Activated CD4-positive, alpha-beta T cell treated with anti-CD3 and anti-CD28 coated beads, Interleukin-2, amount 50 U/mL, for 16 hours (primary cell): Measurements from ENCODE around the gene STARD3.
"Not testable (repeated sequence)": the region's sequence is repeated elsewhere in the genome, so short reads cannot be mapped to it uniquely, and the experiment has no call there.

Experiments used
- DNase-seq: peaks from one replicate; pipeline ENCODE4 v3.0.0-alpha.2; 2020

The STARD3 gene

DNA sequence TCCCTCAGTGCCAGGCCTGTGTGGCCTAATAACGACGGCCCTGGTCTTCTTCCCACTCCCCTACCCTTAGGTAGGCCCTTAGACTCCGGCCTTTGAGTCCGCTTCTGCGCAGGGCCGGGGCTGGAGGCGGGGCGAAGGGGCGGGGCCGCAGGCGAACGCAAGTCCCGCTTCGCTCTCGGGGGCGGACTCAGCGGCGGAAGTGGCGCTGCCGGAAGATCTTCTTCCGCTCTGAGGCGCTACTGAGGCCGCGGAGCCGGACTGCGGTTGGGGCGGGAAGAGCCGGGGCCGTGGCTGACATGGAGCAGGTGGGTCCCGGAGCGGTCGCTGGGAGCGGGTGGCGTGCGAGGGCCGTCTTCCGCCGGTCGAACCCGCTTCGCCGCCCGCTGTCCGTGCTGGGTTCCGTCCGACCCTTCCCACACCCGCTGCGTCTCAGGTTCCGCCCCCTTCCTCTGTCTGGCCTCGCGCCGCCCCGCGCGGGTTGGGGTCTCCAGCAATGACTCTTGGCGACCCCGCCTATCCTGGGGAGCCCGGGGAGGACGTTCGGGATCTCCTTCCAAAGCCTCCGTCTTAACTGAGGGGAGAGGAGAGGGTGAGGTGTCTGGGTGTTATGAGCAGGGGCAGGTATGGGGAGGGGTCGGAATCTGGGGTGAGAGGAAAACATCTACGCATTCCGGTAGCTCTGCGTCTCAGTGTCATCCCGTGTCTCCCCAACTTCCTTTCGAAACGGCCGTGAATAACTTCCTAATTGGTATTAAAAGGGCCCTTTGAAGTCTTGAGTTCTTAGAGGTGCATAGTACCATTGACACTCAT, at the start of gene STARD3:
Gene STARD3 (plus strand): TSS at position 218 of the 810 bp plus-strand sequence. CDS start 16,388 bp downstream, outside the sequence.
- peak; percentile 92 for DNase-seq

- DNase-seq = not testable (repeated sequence)
These were observed 46.8 kb upstream of the STARD3 start for GRCh38 chr17:39590180-39590579.

DNA sequence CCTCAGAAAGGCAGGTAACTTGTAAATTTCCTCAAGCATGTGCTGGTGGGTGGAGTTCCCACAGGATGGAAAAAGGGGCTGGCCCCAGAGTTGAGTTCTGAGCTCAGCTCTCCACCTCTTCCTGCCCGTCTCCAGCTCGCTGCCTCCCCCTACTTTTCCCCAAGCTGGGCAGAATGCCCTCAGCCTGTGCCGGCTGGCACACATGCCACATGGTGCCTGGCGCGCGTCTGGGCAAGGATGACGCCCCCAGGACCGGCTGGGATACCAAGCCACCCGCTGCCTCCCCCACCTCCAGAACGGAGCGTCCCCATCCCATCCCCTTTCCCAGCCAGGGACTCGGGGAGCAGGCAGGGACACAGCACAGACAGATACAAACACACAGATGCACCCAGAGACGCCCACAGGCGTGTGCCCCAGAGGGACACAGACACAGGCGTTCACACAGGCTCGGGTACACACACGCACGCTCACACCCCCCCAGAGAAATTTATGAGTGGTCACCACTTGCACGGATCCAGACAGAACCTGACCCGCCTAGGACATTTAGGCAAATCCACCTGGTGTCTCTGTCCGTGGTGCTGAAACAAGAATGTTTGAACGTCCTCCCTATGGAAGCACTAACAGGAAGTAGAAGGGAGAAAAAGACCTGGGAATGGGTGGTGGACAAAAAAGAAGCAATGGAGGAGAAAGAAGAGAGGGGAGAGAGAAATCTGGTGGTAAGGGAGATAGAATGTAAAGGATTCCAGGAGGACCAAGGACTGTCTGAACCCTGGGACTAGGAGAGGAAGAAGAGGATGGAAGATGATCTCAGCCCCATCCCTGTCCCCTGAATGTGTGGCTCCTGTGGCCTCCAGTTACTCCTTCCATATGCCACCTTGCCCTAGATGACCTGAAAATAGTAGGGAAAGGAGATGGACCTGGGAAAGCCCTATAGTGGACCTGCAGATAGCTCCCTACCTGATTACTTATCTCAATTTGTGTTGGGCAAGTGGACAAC, 44.7 kb upstream of the STARD3 start:
- peak; percentile 18 for DNase-seq

DNA sequence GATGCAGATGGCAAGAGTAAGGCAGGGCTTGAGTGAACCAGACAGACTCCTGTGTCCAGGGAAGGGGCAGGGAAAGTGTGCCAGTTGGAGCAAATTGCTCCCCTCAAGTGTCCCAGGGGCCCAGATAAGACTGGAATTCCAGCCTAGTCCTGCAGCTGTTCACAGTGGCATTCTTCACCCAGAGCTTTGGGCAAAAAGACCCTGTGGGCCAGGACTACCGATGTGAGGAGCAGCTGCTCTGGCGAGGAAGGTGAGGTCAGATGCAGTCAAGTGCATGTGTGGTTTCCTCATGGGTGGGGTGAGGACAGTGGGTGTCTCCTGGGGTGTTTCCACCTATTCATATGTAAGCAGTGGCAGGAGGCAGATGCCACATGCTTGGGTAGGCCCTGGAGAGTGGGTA, 43.6 kb upstream of the STARD3 start:
- no peak for DNase-seq

DNA sequence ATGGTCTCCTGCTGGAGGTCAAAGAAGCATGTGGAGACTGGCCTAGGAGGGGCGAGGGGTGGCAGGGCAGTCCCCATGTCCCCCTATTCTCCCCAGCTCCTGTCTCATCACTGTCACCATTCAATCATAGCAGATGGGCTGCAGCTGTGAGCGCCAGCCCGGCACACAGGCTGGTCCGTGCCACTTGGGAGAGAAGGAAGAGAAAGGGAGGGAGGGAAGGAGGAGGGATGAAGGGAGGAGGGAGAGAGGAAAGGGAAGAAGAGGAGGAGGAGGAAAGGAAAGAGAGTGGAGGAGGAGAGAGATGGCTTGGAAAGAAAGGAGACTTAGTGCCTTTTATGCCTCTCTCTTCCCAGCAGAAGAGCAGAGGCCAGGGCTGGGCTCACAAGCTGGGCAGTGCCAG, 41.6 kb upstream of the STARD3 start:
- DNase-seq = no peak

DNA sequence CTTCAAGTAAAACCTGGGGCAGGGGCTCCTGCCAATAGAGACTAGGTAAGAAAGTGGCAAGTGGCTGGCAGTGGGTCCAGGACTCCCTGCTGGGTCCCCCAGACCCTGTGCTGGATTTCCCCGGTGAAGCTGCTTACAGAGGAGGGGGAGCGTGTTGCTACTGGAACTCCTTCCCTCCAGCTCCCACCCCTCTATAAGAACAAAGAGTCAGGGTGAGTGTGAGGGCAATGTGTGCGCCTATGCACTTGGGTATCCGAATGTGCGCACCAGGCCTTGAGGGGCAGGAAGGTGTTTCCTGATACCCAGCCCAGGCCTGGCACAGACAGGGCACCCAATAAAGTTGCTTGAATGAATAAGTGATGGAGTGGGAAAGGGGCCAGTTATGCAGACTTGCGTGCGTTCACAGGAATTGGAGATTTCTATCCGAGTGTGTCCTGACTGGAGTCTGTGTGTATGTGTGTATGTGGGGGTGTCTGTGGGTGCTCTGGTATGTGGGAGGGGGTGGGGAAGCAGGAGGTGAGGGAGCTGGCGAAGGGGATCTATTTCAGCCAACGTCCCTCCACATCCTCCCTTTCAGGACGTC, 40.9 kb upstream of the STARD3 start:
- DNase-seq = no peak

DNA sequence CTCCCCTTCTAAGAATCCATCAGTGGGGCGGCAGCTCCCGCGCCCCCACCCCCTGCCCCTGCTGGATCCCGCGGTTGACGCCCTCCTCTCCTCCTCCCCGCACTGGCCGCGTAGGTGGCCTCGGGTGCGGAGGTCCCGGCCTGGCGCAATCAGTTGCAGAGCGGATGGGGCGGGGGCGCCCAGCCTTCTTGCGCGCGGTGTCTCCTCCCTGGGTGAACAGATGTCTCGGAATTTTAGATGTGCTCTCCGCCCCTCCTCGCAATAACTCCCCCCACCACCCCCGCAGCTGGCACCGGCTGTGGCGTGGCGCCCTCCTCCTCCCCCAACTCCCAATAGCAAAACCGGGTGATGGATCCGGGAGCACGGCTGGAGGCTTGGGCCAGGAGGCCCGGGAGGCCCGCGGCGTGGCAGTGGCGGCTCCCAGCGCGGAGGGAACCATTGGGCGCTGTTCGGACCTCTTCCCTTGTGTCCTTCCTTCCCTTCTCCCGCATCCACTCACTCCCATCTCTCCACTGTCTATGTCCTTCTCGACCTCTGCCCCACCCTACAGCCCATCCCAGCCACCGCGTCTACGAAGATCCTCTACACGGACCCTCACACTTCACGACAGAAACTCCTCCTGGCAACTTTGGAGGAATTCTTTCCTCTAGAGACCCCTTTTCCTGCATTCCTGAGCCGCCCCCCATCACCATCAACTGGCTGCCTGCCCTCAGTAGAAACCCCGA, 40.2 kb upstream of the STARD3 start:
- DNase-seq = no peak

DNA sequence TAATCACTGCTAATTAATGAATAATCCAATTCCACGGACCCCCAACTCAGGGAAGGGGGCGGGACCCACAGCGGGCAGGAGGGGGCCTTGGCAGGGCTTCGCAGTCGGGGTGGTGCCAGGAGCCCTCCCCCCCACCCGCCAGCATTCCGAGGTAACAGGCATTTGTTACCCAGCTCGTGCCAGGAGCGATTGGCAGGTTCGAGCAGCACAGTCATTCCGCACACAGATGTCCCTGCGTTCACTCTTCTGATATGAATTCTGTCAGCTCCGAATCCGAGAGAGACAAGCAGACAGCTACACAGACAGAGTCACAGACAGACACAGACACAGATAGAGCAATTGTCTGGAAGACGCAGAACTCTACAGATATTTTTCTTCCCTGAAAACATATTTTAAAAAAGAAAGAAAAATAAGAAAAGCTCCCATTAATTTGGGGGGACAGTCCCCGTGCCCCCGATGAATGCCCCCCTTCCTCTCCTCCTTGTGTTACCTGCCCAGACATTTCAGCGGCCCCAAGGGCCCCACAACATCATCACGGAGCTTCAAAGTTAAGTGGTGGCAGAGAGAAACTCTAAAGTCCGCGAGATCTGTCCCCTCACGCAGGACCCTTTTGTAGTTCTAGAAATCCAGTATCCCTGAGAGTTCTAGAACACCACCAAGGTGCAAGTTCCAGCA, 39.4 kb upstream of the STARD3 start:
- peak; percentile 25 for DNase-seq

DNA sequence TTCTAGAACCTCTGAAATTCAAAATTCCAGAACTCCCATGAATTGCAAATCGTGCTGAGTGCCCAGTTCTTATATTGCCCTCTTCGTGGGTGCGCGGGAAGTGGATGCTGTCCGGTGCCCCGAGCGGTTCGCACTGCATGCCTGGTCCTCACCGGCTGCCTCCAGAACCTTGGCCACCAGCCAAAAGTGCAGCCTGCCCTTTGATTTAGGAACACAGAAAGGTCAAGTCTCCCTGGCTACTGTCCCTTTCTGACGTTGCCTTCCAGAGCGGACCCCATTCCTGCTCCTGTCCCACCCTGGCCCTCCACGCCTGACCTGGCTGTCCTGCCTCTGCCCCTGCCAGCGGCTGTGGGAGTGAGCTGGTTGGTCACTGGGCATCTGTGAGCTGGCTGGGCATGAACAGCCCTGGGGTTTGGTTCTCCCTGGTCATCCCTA, 38.9 kb upstream of the STARD3 start:
- DNase-seq = no peak

DNA sequence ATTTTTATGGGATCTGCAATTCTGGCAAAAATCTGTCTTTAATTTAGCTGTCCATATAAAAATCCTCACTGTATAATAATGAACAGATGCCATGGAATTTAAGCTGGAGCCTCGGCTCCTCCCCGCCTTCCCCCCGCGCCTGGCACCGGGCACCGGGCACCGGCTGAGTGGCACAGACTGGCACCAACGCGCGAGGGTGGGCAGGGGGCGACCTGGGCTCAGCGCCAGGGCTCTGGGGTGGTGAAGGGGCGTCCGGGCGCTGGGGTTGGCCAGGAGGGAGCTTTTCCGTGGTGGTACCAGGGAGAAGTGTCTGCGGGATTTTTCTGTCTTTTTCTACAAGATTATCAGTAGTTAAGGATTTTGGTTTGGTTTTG, 38.3 kb upstream of the STARD3 start:
- no peak for DNase-seq

DNA sequence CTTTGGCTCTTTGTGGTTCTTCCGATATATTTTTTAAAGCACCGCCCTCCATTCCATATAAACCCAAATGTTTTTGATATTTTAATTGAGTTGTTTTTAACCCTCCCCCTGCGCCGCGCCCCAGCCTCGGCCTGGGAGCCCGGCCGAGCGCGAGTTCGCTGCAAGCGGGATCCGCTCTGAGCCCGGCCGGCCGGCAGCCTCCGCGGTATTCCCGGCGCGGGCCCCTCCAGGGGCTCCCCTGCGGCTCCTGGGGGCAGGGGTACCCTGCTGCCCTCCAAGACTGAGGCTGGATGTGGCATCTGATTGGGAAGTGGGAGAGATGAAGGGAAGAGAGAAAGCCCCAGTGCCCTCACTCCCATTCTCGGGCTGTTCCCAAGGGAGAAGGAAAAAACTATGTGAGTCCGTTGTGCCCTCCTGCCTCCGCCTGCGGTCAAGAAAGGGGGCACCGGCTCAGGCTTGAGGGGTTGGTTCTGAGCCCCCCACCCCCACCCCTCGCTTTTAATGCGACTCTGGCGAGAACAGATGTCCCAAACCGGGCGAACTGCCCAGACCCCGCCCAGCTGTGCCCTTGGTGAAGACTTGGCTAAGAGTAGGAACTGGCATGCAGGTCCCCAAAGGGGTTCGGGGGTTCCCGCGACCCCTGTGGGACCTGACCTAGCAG, 37.8 kb upstream of the STARD3 start:
- no peak for DNase-seq

- DNase-seq = no peak
These were observed 37.2 kb upstream of the STARD3 start for GRCh38 chr17:39599665-39600231.

DNA sequence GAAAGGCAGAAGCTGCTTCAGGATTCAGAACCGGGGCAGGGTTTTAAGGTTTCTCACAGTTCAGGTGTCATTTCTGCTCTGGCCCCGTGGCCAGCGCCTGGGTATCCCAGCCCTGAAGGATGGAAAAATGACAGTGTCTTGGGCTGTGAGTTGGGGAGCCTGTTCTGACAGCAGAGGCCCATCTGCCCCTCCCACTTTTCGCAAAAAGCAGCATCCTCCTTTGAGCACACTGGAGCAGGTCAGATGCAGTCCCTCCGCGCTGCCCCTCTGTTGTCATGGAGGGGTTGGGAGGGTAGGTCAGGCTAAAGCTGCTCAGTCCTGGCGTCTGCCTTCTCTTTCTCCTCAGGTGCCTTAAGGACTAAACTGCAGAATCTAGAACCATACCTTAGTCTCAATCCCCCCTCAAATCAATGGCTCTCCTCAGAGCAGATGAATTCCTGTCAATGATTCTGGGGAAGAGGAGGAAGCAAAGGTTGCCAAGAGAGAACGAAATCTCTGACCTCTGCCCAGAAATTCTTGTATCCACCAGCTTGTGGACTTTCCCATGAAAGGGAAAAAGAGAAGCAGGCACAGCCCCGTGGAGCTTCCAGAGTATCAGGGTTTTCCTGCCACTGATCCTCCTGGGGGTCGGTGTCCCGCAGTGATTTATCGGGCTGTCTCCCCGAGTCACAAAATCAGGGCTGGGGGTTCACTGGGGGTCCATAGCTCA, 36.5 kb upstream of the STARD3 start:
- no peak for DNase-seq

GRCh38 chr17:39600997-39601597, 35.8 kb upstream of the STARD3 start:
- no peak for DNase-seq

- no peak for DNase-seq
These were observed 35.0 kb upstream of the STARD3 start for GRCh38 chr17:39601758-39602532.

GRCh38 chr17:39602533-39603303, 34.2 kb upstream of the STARD3 start:
- no peak for DNase-seq

DNA sequence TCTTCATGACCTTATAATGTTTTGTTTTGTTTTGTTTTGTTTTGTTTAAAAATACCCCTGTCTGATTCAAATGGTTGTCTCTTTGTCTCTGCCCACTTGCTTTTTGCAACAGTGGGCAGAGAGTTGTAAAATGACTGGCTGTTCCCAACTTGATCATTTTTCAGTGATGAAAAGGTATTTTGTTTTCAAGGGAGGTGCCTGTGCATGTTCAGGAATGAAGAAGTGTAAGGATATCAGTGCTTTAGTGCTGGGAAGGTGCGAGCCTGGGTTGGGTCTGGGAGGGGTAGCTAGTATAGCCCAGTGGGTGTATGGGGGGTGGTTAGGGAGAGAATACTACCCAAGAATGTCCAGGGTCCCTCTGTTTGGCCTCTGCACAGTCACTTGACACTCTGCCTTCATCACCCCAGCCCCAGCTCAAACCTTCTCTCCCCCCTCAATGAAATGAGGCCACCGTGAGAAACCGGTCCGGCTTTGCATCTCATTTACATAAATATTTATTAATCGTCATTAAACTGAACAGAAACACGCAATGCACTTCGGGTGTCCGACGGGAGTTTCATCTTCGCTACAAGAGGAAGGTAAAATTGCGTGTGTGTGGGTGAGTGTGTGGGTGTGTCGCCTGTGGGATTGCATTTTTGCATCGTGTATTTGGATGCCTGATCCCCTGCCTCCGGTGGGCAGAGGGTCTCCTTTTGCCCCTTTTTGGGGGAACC, 33.5 kb upstream of the STARD3 start:
- no peak for DNase-seq
